ENCODE results near the gene ABO. TPM values are rescaled to one million over a fixed set of nuclear protein-coding genes. Genes with fewer than 3 reads are reported as not detected.
"Not testable (repeated sequence)": the region's sequence is repeated elsewhere in the genome, so short reads cannot be mapped to it uniquely, and the experiment has no call there.

The ABO gene
- total RNA-seq, 2 donors from 2014 or later: 2.1 to 3.8 TPM

DNA sequence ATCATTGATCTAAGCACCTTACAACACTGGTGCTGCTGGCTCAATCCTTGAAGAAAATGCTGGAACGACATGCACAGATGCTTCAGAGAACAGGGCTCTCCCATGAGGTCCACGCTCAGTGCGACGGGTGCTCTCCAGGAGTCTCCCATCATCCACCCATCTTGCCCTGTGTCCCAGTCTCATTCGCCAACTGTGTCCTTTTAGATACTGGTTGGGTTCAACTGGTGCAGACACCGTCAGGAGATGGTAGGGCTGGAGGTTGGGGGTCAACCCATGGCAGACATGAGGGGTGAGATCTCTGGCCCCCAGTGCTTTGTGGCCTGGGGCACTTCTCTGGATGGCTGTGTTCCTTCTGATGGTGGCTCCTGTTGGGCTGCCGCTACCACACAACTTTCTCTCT lies 64.4 kb downstream of the ABO start:
- Mint-ChIP-seq H3K27me3 (peaks cover 48% of the 10 kb centered on the region), H3K4me3 (no peak overlapping the region), H3K36me3 (ENCODE audit: low read depth) (peaks cover 3% of the 10 kb centered on the region), H3K27ac (no peak overlapping the region), H3K4me1 (no peaks in the 10 kb centered on the region)
- ATAC-seq: no peak
- H3K9me3 ChIP-seq (ENCODE audit: control insufficient read depth, low read length, poor library complexity, severe bottlenecking): no peaks in the 10 kb centered on the region
- no peak for DNase-seq

DNA sequence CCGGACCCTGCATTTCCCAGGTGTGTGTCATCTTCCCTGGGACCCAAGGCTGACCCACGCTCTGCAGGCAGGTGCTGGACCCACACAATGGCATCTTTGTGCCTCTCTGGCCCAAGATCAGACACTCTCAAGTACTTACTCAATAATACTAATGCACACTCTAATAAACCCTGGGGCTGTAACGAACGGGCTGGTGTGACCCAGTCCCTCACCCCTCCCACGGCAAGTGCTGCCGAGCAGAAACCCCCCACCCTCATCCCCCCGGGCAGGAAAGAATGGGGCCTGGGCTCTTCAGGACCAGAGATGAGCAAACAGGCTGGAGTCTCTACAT lies 64.8 kb downstream of the ABO start:
- Mint-ChIP-seq H3K27ac (no peak overlapping the region), H3K27me3 (peaks cover 43% of the 10 kb centered on the region), H3K4me1 (no peaks in the 10 kb centered on the region), H3K4me3 (no peak overlapping the region), H3K36me3 (ENCODE audit: low read depth) (no peaks in the 10 kb centered on the region)
- H3K9me3 ChIP-seq (ENCODE audit: control insufficient read depth, low read length, poor library complexity, severe bottlenecking): no peaks in the 10 kb centered on the region
- ATAC-seq (no peak), DNase-seq (no peak)

DNA sequence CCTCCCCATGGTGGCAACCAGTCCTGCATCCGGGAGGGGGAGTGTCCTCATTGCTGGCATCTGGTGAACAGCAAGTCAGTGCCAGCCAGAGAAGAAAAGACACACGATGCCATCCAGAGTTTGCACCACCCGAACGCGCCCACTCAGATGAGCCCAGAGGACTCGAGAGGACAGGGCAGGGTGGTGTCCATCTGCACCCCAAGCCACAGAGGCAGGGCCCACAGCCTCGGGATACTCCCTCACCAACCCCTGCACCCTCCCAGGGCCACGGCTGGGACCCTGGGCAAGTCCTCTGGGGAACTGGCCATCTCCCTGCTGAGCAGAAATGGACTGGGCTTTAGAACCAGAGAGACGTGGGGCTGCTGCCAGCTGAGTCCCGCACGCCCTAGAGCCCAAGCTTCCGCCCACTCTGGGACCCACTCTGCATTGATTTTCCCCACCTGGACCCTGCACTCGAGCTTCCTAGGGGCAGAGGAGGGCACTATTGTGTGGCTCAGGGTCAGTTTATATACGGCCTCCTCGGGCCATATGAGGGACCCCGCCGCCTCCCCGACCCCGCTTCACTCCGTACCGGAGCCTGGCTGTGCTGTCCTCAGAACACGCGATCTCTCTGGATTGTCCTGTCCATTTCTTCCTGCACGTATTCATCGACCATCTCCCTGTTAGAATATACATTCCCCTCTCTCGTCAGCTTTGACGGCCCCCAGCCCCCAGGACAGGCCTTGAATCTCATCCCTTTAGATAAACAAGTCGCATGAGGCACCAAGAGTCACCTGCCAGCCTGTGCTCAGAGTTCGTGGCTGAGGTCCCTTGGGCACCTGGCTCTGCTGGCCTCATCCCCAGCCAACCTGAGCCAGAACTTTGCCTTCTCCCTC lies 65.4 kb downstream of the ABO start:
- ATAC-seq; DNase-seq; H3K4me1 Mint-ChIP-seq; H3K4me3 Mint-ChIP-seq; H3K27ac Mint-ChIP-seq; H3K36me3 Mint-ChIP-seq (ENCODE audit: low read depth); H3K9me3 ChIP-seq (ENCODE audit: control insufficient read depth, low read length, poor library complexity, severe bottlenecking): not testable (repeated sequence)
- peaks cover 38% of the 10 kb centered on the region for H3K27me3 Mint-ChIP-seq

DNA sequence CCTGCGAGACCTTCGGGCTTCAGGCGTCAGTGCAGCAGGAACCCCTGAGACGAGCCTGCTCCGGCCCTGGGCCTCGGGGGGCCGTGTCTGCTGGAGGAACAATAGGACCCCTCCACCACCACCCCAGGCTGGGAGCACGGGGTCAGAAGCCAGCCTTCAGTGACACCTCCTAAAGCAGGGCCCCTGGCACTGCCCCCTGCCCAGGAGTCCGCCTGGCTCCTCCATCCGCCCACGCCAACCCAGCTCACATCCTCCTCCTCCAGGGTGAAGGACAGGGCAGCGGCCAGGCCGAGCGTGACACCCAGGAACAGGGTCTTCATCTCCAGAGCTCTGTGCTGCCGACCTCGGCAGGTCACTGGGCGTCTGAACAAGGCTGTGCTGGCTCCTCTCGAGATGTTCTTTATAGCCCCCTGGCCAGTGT lies 66.1 kb downstream of the ABO start, which contains the start of gene OBP2B:
Gene OBP2B (minus strand): TSS at position 371 of the 421 bp plus-strand sequence. CDS start 51 bp downstream, at position 320.
- not testable (repeated sequence) for H3K9me3 ChIP-seq (ENCODE audit: control insufficient read depth, low read length, poor library complexity, severe bottlenecking); H3K36me3 Mint-ChIP-seq (ENCODE audit: low read depth); H3K4me3 Mint-ChIP-seq; H3K27ac Mint-ChIP-seq; ATAC-seq; H3K4me1 Mint-ChIP-seq; DNase-seq
- peaks cover 37% of the 10 kb centered on the region for H3K27me3 Mint-ChIP-seq

DNA sequence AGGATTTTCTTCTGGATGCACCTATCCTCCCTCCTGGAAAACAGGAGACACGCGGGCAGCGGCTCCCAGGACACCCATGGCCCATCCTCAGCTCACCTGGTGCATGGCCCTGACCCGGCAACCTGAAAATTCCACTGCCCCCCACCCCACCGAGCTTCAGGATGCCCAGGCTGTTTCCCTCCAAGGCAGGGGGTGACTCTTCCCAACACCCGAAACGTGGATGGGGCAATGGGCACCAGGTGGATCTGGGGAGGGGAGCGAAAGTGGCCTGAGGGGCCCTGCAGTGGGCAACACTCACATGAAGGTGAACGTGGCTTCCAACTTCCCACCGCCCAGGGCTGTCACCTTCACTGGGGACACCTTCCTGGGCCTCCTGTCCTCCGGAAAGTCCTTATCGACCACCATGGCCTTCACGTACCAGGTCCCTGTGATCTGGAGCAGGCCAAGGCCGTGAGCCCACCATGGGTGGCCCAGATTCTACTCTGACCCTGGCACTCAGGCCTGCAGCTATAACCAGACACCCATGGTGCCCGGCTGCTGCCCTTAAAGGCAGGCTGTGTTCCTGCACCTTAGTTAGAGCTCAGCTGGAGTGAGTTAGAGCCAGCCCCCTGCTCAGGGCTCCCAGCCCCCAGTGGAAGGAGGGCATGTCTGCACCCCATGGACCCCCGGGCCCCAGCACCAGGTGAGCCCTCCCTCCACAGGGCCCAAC lies 66.7 kb downstream of the ABO start:
- not testable (repeated sequence) for DNase-seq; H3K27ac Mint-ChIP-seq; H3K4me3 Mint-ChIP-seq; H3K9me3 ChIP-seq (ENCODE audit: control insufficient read depth, low read length, poor library complexity, severe bottlenecking); H3K4me1 Mint-ChIP-seq; ATAC-seq; H3K36me3 Mint-ChIP-seq (ENCODE audit: low read depth)
- peaks cover 35% of the 10 kb centered on the region for H3K27me3 Mint-ChIP-seq

DNA sequence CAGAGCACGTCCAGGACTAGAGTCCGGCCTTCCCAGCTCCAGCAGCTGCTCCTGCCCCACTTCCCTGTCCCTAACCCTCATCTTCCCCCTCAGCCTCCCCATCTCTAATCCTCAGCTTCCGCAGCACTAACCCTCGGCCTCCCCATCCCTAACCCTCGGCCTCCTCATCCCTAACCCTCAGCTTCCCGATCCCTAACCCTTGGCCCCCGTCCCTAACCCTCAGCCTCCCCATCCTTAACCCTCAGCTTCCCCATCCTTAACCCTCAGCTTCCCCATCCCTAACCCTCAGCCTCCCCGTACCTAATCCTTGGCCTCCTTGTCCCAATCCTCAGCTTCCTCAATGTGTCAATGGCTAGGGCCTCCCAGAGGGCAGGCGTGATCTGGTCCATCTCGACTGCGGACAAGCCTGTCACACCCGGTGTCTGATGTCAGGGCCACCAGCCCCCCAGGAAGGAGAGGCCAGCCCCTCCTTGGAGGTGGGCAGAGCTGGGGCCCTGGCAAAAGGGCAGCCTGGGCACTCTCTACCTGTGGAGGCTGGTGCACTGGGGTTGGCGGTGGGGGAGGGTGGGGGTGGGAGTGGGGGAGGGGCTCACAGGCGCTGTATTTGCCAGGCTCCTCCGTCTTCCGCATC lies 67.3 kb downstream of the ABO start:
- ATAC-seq (no peak), DNase-seq (no peak)
- H3K9me3 ChIP-seq (ENCODE audit: control insufficient read depth, low read length, poor library complexity, severe bottlenecking): no peaks in the 10 kb centered on the region
- Mint-ChIP-seq H3K4me1 (peaks cover 2% of the 10 kb centered on the region), H3K27ac (no peak overlapping the region), H3K36me3 (ENCODE audit: low read depth) (no peaks in the 10 kb centered on the region), H3K4me3 (no peak overlapping the region), H3K27me3 (peaks cover 35% of the 10 kb centered on the region)

GRCh38 chr9:133207021-133207531 lies 67.9 kb downstream of the ABO start:
- Mint-ChIP-seq H3K27me3 (peaks cover 38% of the 10 kb centered on the region), H3K27ac (no peak overlapping the region), H3K4me1 (peaks cover 2% of the 10 kb centered on the region), H3K36me3 (ENCODE audit: low read depth) (no peaks in the 10 kb centered on the region), H3K4me3 (no peak overlapping the region)
- no peak for DNase-seq
- ATAC-seq: no peak
- no peaks in the 10 kb centered on the region for H3K9me3 ChIP-seq (ENCODE audit: control insufficient read depth, low read length, poor library complexity, severe bottlenecking)

GRCh38 chr9:133205996-133206931 lies 68.7 kb downstream of the ABO start:
- Mint-ChIP-seq H3K4me3 (no peak overlapping the region), H3K4me1 (peaks cover 2% of the 10 kb centered on the region), H3K27ac (no peak overlapping the region), H3K27me3 (peaks cover 38% of the 10 kb centered on the region), H3K36me3 (ENCODE audit: low read depth) (no peaks in the 10 kb centered on the region)
- ATAC-seq (no peak), DNase-seq (no peak)
- no peaks in the 10 kb centered on the region for H3K9me3 ChIP-seq (ENCODE audit: control insufficient read depth, low read length, poor library complexity, severe bottlenecking)

- H3K27me3 Mint-ChIP-seq: peaks cover 30% of the 10 kb centered on the region
- H3K4me3 Mint-ChIP-seq; H3K4me1 Mint-ChIP-seq; H3K27ac Mint-ChIP-seq; ATAC-seq; DNase-seq; H3K36me3 Mint-ChIP-seq (ENCODE audit: low read depth); H3K9me3 ChIP-seq (ENCODE audit: control insufficient read depth, low read length, poor library complexity, severe bottlenecking): not testable (repeated sequence)
These were observed 69.5 kb downstream of the ABO start for GRCh38 chr9:133205481-133205887.

Other genes starting within 250 kb of the ABO start
- 10 to 100 TPM; 38.9 to 46.6 TPM for gene GTF3C5, start 244.2 kb downstream of the ABO start, total RNA-seq
- under 1 TPM in 1 of 2 donors, not detected in 1; 0.42 TPM for gene CEL, start 213.2 kb downstream of the ABO start, total RNA-seq
- 100 to 1,000 TPM; 150 to 236 TPM for gene RALGDS, start 154.0 kb downstream of the ABO start, total RNA-seq
- gene GBGT1, start 111.3 kb downstream of the ABO start, total RNA-seq: 1 to 10 TPM; 2.2 to 2.3 TPM
- not detected for gene OBP2B, start 66.0 kb downstream of the ABO start, total RNA-seq
- gene SURF6, start 61.0 kb upstream of the ABO start, total RNA-seq: 10 to 100 TPM; 13.6 to 14.0 TPM
- 10 to 100 TPM; 23.4 to 23.6 TPM for gene MED22, start 72.9 kb upstream of the ABO start, total RNA-seq
- gene RPL7A, start 73.0 kb upstream of the ABO start, total RNA-seq: 1,000 to 10,000 TPM; 2,417 to 2,552 TPM
- 10 to 100 TPM; 34.9 to 46.9 TPM for gene SURF1, start 81.3 kb upstream of the ABO start, total RNA-seq
- gene SURF2, start 81.3 kb upstream of the ABO start, total RNA-seq: 10 to 100 TPM; 14.1 to 16.0 TPM
- 100 to 1,000 TPM; 116 to 124 TPM for gene SURF4, start 100.9 kb upstream of the ABO start, total RNA-seq
- under 1 TPM; 0.72 to 0.81 TPM for gene STKLD1, start 101.2 kb upstream of the ABO start, total RNA-seq
- 10 to 100 TPM; 17.0 to 23.4 TPM for gene REXO4, start 142.8 kb upstream of the ABO start, total RNA-seq
- 1 to 10 TPM; 1.1 to 1.9 TPM for gene ADAMTS13, start 147.2 kb upstream of the ABO start, total RNA-seq
- gene CACFD1, start 184.8 kb upstream of the ABO start, total RNA-seq: 1 to 10 TPM; 1.4 to 3.8 TPM
- gene SLC2A6, start 203.9 kb upstream of the ABO start, total RNA-seq: 1 to 10 TPM; 1.5 to 3.4 TPM
- gene MYMK, start 249.8 kb upstream of the ABO start, total RNA-seq: not detected

Data from T-helper 17 cell (primary cell).